Measurements from ENCODE around the gene FMO1.

GRCh38 chr1:171267391-171267790 lies 19.1 kb downstream of the FMO1 start:
- TF ChIP-seq CTCF (conservative IDR thresholded peaks at IDR 0.05 in 1 of 2, IDR thresholded peaks at IDR 0.05 in 1 of 2; ENCODE audit: extremely low read depth in 1 of 2, insufficient read depth in 1 of 2, low read depth in 1 of 2, low read length in 2 of 2) (no peak), EZH2 (IDR thresholded peaks at IDR 0.05; ENCODE audit: borderline replicate concordance, low read length) (no peak)

All from mammary epithelial cell (primary cell).